ENCODE data around the gene FBXO10.

DNA sequence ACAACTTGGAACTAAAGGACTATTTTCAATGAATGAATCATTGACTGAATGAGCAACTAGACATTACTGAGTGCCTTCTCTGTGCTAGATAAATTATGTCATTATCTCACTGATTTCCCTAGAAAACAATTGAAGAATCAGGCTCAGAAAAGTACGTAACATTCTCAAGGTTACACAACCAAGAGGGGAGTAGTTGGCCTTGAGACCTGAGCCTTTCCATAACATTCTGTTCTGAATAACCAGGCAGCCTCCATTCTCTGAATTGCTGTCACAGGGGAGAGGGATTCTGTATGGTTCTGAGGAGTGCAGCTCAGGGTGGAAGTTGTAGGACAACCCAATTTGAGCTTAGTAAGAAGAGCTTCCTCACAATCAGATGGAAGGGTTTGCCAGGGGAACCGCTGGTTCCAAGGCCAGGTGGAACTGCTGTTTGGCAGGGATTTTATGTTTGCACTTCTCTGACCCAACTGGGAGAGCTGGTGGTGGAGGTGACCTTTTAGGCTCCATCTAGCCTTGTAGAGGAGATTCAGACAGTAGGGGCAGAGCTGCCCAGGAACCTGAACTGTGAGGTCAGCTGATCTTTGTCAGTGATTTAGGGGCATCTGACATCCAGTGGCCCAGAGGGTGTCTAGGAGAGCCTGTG is 74.1 kb downstream of the FBXO10 start:
- TF ChIP-seq POLR2AphosphoS5 (IDR thresholded peaks at IDR 0.05; ENCODE audit: low read depth, low read length) (no peak), EZH2 (IDR thresholded peaks at IDR 0.05) (no peak), MAX (IDR thresholded peaks at IDR 0.05) (no peak)
